HL-60/S4 treated with phorbol 12-myristate 13-acetate at 8.2 ng/mL for 4 days and 3 days (cell line): Measurements from ENCODE around the gene ITPR1.

Experiments used
- in situ Hi-C: fragments of 300-500 bp; cut with MboI; formaldehyde crosslinking; loops from 2 replicates; pipeline ENCODE4 v1.15.0; 2022; ENCODE audit warnings: low sequenced_read_pairs

Gene ITPR1

DNA sequence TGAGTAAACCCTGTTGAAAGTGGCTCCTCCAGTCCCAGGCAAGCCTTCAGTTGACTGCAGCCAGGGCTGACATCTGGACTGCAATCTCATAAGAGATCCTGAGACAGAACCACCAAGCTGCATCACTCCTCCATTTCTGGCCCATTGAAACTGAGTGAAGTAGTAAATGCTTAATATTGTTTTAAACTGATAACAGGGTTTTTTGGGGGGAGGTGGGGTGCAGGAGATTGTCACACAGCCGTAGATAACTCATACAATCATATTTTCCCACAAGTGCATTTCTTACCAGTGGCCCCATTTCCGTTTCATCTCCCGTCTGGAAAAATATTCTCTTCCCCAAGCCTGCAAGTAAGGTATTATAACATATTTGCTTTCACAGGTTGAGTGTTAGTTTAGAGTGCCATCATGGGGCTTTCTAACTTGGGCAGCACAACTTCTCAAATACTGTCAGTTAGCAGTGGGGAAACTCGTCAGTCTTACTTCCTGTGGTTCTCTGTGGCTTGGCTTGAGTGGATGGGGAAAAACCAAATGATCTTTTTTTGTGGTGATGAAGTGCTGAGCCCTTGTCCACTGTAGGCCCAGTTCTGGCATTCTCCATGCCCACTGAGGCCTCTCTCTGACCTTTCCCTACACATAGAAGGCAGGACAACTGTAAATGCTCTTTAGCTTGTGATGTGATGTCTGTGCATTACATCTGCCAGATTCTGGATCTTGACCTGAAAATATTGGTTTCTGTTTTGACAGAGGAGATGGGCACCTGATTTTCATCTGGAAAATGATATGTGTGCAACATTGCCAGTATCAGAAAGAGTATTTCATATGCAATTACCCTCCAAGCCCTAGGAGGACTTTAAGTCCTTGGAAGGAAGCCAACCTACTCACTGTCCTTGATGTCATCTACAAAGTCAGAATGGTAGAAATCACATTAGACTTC is 396.0 kb downstream of the ITPR1 start:
- in situ Hi-C loops, result no loop called here

DNA sequence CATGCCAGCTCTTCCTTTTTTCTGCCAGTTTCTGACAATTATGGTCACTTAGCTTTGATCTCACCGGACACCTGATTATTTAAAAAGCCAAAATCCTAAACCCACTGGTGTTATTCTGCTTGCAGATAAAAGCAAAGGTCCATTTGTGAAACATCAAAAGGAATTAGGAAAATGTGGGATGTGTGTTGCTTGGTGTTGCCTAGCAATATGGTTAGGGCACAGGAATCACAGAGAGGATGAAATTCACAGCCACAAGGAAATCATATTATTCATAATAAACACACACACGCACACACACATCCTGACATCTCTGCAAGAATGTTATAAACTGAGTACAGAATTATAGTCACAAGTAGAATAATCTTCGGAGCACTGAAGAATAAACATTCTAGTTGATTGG is 396.7 kb downstream of the ITPR1 start:
- in situ Hi-C loops, result no loop called here

- in situ Hi-C loops, result no loop called here
These were observed 401.9 kb downstream of the ITPR1 start for GRCh38 chr3:4894891-4895530.

DNA sequence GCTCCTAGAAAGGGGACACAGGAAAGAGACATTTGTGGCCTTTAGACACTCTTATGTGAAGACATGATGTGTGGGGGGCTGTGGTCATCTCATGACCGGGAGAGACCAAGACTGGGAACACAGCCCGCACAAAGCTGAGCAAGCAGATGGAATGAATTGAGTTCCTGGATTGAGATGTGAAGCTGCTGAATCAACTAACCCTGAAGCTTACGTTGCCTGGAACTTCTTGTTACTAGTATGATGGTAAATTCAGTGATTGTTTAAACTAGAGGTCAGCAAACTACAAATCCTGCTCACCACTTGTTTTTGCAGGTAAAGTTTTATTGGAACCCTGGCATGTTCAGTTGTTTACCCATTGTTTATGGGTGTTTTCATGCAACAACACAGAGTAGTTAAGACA is 402.7 kb downstream of the ITPR1 start:
- in situ Hi-C loops, result no loop called here
